GM13977 (cell line): Measurements from ENCODE around the gene EFNA1.

ENCODE experiments used
- DNase-seq: peaks from one replicate; pipeline ENCODE4 v3.0.0; 2012; ENCODE audit warnings: low spot score
- CTCF ChIP-seq: IDR thresholded peaks from 2 replicates; pipeline ENCODE4 v1.5.1; 2012; ENCODE audit warnings: mild to moderate bottlenecking, control low read depth; ENCODE audit not compliant: insufficient read depth; ENCODE audit errors: extremely low read depth, missing control alignments
- in situ Hi-C: fragments of 300-500 bp; cut with MboI; formaldehyde crosslinking; loops from one replicate; pipeline ENCODE4 v1.12.0; 2022; ENCODE audit warnings: low sequenced_read_pairs, low pct_unique_long_range_greater_than_20kb, mixed read lengths, inconsistent platforms; ENCODE audit not compliant: unreplicated experiment

EFNA1 gene

GRCh38 chr1:155175281-155175926 lies 47.7 kb downstream of the EFNA1 start:
- in situ Hi-C loops, result no loop called here
- peak; percentile 21 for DNase-seq
- TF ChIP-seq CTCF, result no peak

- DNase-seq, result peak; percentile 17
- in situ Hi-C loops, result no loop called here
- TF ChIP-seq CTCF, result peak; percentile 9
Measured at GRCh38 chr1:155175927-155176371, 48.3 kb downstream of the EFNA1 start.

DNA sequence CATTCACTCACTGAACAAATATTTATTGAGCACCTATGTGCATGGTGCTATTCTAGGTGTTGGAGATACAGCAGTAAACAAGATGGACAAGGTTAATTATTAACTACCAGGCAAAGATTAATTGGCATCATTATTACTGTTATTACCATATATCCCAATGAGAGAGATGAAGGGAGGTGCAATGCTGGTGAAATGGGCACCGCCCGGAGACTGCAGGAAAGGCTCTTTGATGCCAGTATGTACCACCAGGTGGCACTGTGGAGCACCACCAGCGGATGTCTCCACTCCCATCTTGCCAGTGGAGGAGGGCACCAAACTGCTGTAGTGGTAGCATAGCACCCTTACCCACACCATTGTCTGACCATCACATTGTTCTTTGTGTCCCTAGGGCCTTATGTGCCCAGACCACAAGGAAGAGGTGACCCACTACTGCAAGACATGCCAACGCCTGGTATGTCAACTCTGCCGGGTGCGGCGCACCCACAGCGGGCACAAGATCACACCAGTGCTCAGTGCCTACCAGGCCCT lies 48.9 kb downstream of the EFNA1 start:
- in situ Hi-C loops, result no loop called here
- TF ChIP-seq CTCF, result peak; percentile 86
- DNase-seq, result peak; percentile 95

- in situ Hi-C loops, result no loop called here
- DNase-seq, result peak; percentile 45
- no peak for TF ChIP-seq CTCF
Measured at GRCh38 chr1:155177192-155177917, 49.7 kb downstream of the EFNA1 start.

DNA sequence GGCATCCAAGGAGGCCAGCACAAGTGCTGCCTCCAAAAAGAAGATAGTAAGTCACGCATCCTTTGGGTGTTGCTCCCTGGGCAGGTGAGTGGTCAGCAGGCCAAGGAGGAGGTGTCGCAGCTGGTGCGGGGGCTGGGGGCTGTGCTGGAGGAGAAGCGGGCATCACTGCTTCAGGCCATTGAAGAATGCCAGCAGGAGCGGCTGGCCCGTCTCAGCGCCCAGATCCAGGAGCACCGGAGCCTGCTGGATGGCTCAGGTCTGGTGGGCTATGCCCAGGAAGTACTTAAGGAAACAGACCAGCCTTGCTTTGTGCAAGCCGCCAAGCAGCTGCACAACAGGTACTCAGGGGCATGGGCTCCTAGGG lies 50.2 kb downstream of the EFNA1 start:
- no peak for TF ChIP-seq CTCF
- in situ Hi-C loops, result no loop called here

DNA sequence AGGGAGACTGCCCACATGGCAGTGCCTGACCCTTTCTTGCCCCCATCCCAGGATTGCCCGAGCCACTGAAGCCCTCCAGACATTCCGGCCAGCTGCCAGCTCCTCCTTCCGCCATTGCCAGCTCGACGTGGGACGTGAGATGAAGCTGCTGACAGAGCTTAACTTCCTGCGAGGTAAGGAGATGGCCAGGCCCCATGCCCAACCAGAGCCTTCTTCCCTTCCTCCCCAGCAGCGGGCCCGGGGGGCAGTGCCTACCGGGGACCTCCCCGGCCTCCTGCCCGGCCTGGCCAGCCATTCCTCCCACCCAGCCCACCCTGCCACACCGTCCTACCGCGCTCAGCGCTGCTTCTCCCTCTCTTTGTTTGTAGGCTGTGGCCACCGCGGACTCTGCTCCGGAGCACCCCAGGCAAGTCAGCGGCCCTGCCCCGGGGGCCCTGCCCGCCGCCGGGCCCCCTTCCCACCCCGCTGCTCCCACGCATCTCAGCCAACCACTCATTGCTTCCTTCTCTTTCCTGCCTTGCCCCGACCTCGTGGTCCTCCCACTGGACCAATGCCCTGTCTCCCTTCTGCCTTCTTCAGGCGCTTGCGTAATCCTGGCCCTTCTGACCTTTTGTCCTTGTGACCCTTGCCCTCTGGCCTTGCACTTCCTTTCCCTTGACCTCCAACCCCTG lies 50.9 kb downstream of the EFNA1 start:
- in situ Hi-C loops, result no loop called here
- DNase-seq, result no peak
- no peak for TF ChIP-seq CTCF

More for the DNA sequence above, 50.2 kb downstream of the EFNA1 start:
- DNase-seq, result no peak
